Endodermal cell (in vitro differentiated cells): Measurements from ENCODE around the gene THOC7. TPM values are rescaled to one million over a fixed set of nuclear protein-coding genes. Genes with fewer than 3 reads are reported as not detected.

ENCODE experiments used
- DNase-seq: peaks from one replicate; pipeline ENCODE4 v3.0.0-alpha.2; 2017
- H3K27ac ChIP-seq: 2 replicates; pipeline ENCODE4 v1.5.1; 2013; ENCODE audit warnings: mild to moderate bottlenecking, low read depth, low read length, moderate library complexity
- H3K27me3 ChIP-seq: 2 replicates; pipeline ENCODE4 v1.6.1; 2013; ENCODE audit warnings: mild to moderate bottlenecking, low read length, moderate library complexity; ENCODE audit not compliant: insufficient read depth, control insufficient read depth, poor library complexity, severe bottlenecking
- H3K36me3 ChIP-seq: 2 replicates; pipeline ENCODE4 v1.7.0; 2013; ENCODE audit warnings: mild to moderate bottlenecking, low read length, moderate library complexity; ENCODE audit not compliant: control insufficient read depth, insufficient read depth
- H3K4me1 ChIP-seq: one replicate; pipeline ENCODE4 v1.7.0; 2013; ENCODE audit warnings: low read length; ENCODE audit not compliant: control insufficient read depth, insufficient read depth
- H3K4me3 ChIP-seq: 2 replicates; pipeline ENCODE4 v1.5.1; 2013; ENCODE audit warnings: mild to moderate bottlenecking, low read length, moderate library complexity
- H3K9ac ChIP-seq: 2 replicates; pipeline ENCODE4 v1.6.1; 2013; ENCODE audit warnings: mild to moderate bottlenecking, low read length, moderate library complexity; ENCODE audit not compliant: poor library complexity, severe bottlenecking; ENCODE audit errors: extremely low read depth
- H3K9me3 ChIP-seq: 2 replicates; pipeline ENCODE4 v1.6.1; 2013; ENCODE audit warnings: mild to moderate bottlenecking, low read length, moderate library complexity; ENCODE audit not compliant: control insufficient read depth
- H3K27ac Mint-ChIP-seq: 2 replicates; pipeline ENCODE4 v1.8.0; 2020; ENCODE audit warnings: mixed read lengths
- H3K27me3 Mint-ChIP-seq: 2 replicates; pipeline ENCODE4 v1.8.0; 2021; ENCODE audit warnings: mild to moderate bottlenecking, mixed read lengths; ENCODE audit not compliant: insufficient read depth
- H3K36me3 Mint-ChIP-seq: 2 replicates; pipeline ENCODE4 v1.8.0; 2020; ENCODE audit warnings: low read depth, mixed read lengths
- H3K4me1 Mint-ChIP-seq: 2 replicates; pipeline ENCODE4 v1.8.0; 2020; ENCODE audit warnings: mixed read lengths
- H3K4me3 Mint-ChIP-seq: 2 replicates; pipeline ENCODE4 v1.8.0; 2020; ENCODE audit warnings: mild to moderate bottlenecking, moderate library complexity, mixed read lengths
- H3K9me3 Mint-ChIP-seq: 2 replicates; pipeline ENCODE4 v1.8.0; 2020; ENCODE audit warnings: mild to moderate bottlenecking, mixed read lengths
- WGBS, 2 experiments: methylation state at CpG; one replicate each; pipeline versions ENCODE4 v1.1.5 to v1.1.7; 2013; ENCODE audit warnings: missing lambda C conversion rate in 2 of 2, mixed read lengths in 1 of 2; ENCODE audit not compliant: insufficient coverage in 1 of 2, insufficient read length in 1 of 2; 5-methylcytosine and 5-hydroxymethylcytosine counted together
- total RNA-seq, 2 donors: library from RNA; stranded (reverse); fragmentation: NEBNext Ultra II Directional in 1 of 2; extraction: Animal tissue kit (Norgen Biotek cat#: 25700) in 1 of 2; gene quantifications; 2 replicates in 1 of 2; 3 replicates in 1 of 2; pipeline ENCODE4 v1.2.1, GENCODE V29; 2021
- TF ChIP-seq, protein P1 (sequence below): fragments of 200-600 bp; sonication (generic); conservative IDR thresholded peaks from 2 replicates; pipeline ENCODE4 v1.5.0; 2021; ENCODE audit warnings: antibody characterized with exemption, mild to moderate bottlenecking

The THOC7 gene
- total RNA-seq, 2 donors from 2014 or later, result 91.8 to 103 TPM

GRCh38 chr3:63845215-63845614, 18.4 kb downstream of the THOC7 start:
- Mint-ChIP-seq H3K9me3 (peaks cover 3% of the 10 kb centered on the region), H3K27me3 (no peaks in the 10 kb centered on the region), H3K4me3 (no peak overlapping the region), H3K27ac (peak overlapping the region; percentile 74), H3K4me1 (peaks cover 44% of the 10 kb centered on the region), H3K36me3 (peaks cover 18% of the 10 kb centered on the region)
- Histone ChIP-seq H3K27me3 (no peaks in the 10 kb centered on the region), H3K4me1 (peaks cover 5% of the 10 kb centered on the region), H3K4me3 (no peak overlapping the region), H3K9me3 (no peaks in the 10 kb centered on the region), H3K9ac (no peak overlapping the region), H3K36me3 (peaks cover 12% of the 10 kb centered on the region), H3K27ac (no peak overlapping the region)
- DNase-seq, result no peak
- WGBS, 2 experiments, result 93 to 97% methylated on average over 4 of the region's 4 CpGs
- TF ChIP-seq, protein P1, sequence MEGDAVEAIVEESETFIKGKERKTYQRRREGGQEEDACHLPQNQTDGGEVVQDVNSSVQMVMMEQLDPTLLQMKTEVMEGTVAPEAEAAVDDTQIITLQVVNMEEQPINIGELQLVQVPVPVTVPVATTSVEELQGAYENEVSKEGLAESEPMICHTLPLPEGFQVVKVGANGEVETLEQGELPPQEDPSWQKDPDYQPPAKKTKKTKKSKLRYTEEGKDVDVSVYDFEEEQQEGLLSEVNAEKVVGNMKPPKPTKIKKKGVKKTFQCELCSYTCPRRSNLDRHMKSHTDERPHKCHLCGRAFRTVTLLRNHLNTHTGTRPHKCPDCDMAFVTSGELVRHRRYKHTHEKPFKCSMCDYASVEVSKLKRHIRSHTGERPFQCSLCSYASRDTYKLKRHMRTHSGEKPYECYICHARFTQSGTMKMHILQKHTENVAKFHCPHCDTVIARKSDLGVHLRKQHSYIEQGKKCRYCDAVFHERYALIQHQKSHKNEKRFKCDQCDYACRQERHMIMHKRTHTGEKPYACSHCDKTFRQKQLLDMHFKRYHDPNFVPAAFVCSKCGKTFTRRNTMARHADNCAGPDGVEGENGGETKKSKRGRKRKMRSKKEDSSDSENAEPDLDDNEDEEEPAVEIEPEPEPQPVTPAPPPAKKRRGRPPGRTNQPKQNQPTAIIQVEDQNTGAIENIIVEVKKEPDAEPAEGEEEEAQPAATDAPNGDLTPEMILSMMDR, result no peak

DNA sequence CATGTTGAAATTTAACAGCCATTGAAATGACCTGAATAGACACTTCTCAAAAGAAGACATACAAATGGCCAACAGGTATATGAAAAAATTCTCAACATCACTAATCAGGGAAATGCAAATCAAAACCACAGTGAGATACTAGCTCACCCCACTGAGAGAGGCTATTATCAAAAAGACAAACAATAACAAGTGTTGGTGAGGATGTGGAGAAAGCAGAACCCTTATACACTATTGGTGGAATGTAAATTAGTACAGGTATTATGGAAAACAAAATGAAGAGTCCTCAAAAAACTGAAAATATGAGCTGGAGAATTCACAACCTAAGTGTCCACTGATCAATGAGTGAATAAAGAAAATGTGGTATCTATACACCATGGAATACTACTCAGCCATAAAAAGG, 21.5 kb downstream of the THOC7 start:
- Histone ChIP-seq H3K27me3 (no peaks in the 10 kb centered on the region), H3K36me3 (peaks cover 27% of the 10 kb centered on the region), H3K4me1 (no peaks in the 10 kb centered on the region), H3K4me3 (no peak overlapping the region), H3K27ac (no peak overlapping the region), H3K9ac (no peak overlapping the region), H3K9me3 (no peaks in the 10 kb centered on the region)
- Mint-ChIP-seq H3K4me3 (no peak overlapping the region), H3K27me3 (no peaks in the 10 kb centered on the region), H3K9me3 (peaks cover 3% of the 10 kb centered on the region), H3K27ac (no peak overlapping the region), H3K36me3 (peaks cover 18% of the 10 kb centered on the region), H3K4me1 (peaks cover 16% of the 10 kb centered on the region)
- TF ChIP-seq, protein P1, result no peak
- DNase-seq, result no peak

- Mint-ChIP-seq H3K4me3 (no peak overlapping the region), H3K9me3 (peaks cover 3% of the 10 kb centered on the region), H3K4me1 (peaks cover 12% of the 10 kb centered on the region), H3K27ac (no peak overlapping the region), H3K27me3 (no peaks in the 10 kb centered on the region), H3K36me3 (peaks cover 19% of the 10 kb centered on the region)
- no peaks in the 10 kb centered on the region for H3K9me3 ChIP-seq
- no peaks in the 10 kb centered on the region for H3K27me3 ChIP-seq
- H3K9ac ChIP-seq, result no peak overlapping the region
- H3K27ac ChIP-seq, result no peak overlapping the region
- H3K4me1 ChIP-seq, result no peaks in the 10 kb centered on the region
- H3K36me3 ChIP-seq, result peaks cover 26% of the 10 kb centered on the region
- no CpG with 5 or more reads among the region's 1 CpG for WGBS, 2 experiments
- TF ChIP-seq, protein P1, result no peak
- no peak for DNase-seq
- H3K4me3 ChIP-seq, result no peak overlapping the region
Observed at GRCh38 chr3:63841704-63842103, 21.9 kb downstream of the THOC7 start.
